ENCODE measurements around the gene SWSAP1.

DNA sequence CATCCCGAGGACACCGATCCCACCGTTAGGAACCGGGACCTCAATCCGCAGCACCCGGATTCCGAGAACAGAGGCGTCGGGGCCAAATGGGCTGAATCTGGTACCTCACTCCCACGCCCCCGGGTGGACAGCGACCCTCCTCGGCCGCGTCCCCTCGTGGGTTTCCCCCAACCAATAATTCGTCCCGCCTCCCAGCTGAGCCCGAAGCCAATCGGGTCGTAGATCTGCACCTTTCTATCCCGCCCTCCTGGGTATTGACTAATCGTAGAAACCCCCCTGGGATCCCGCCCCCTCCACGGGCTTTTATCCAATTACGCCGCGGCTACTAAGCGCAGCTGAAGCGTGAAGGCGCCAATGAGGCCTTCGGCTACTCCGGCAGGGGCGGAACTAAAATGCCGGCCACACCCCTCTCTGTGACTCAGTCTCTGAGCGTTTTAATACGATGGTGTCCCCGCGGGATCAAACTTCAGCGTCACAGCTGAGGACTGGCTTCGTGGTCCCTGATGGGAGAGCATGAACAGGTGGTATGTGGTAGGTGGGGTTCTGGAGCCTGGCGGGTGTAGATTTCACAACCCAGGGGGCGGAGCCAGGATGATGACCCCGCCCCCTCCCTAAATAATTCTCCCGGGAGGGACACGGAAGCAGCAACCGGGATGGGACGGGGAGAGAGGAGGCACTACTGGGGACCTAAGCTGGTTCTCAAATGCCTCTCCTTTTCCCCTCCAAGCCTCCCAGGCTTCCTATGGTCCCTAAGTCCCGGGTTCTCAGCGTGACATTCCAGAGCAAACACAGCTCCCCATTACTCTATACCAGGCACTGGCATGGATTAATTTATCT, 28.1 kb upstream of the SWSAP1 start, which contains the start of the genes CCDC159 and TMEM205:
- TF ChIP-seq CTCF (IDR thresholded peaks at IDR 0.05) (no peak), POLR2A (IDR thresholded peaks at IDR 0.05) (peak; percentile 83)
